Measurements from ENCODE around the gene TRIM14. TPM values are rescaled to one million over a fixed set of nuclear protein-coding genes. Genes with fewer than 3 reads are reported as not detected.

The TRIM14 gene
- total and polyA plus RNA-seq, 2 of the 13 experiments (the other 11 are each of a cell fraction or from before 2014, with no cell fraction given): 9.2 to 13.0 TPM

- TF ChIP-seq STAG1 (CRISPR knock-in tag; IDR thresholded peaks at IDR 0.05): 0 out of 2 replicates have a peak, but pooled peaks have one; percentile 9
- no peak for TF ChIP-seq JUND (CRISPR knock-in tag; IDR thresholded peaks at IDR 0.05)
- no peak for TF ChIP-seq MLLT10 (CRISPR knock-in tag; IDR thresholded peaks at IDR 0.05)
- no peak for TF ChIP-seq ZFP90 (CRISPR knock-in tag; IDR thresholded peaks at IDR 0.05; ENCODE audit: borderline replicate concordance)
- TF ChIP-seq, protein P1, sequence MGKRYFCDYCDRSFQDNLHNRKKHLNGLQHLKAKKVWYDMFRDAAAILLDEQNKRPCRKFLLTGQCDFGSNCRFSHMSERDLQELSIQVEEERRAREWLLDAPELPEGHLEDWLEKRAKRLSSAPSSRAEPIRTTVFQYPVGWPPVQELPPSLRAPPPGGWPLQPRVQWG (CRISPR knock-in tag; IDR thresholded peaks at IDR 0.05; ENCODE audit: borderline replicate concordance, low read depth): no peak
- TF ChIP-seq CEBPG (CRISPR knock-in tag; IDR thresholded peaks at IDR 0.05): peak; percentile 23; the same call in 1 of the 2 replicates
- 0 out of 2 replicates have a peak, but pooled peaks have one; percentile 27 for TF ChIP-seq ZSCAN31 (CRISPR knock-in tag; IDR thresholded peaks at IDR 0.05; ENCODE audit: low read depth)
- no peak for TF ChIP-seq MAZ (IDR thresholded peaks at IDR 0.05; ENCODE audit: borderline replicate concordance, low read depth, low read length)
- no peak for TF ChIP-seq MAZ (CRISPR knock-in tag; IDR thresholded peaks at IDR 0.05; ENCODE audit: low read depth)
- TF ChIP-seq SMYD3 (CRISPR knock-in tag; IDR thresholded peaks at IDR 0.05): no peak
- 0 out of 2 replicates have a peak, but pooled peaks have one; percentile 19 for TF ChIP-seq RXRB (CRISPR knock-in tag; IDR thresholded peaks at IDR 0.05; ENCODE audit: borderline replicate concordance)
- no peak for TF ChIP-seq GTF3A (CRISPR knock-in tag; conservative IDR thresholded peaks at IDR 0.05)
- no peak for TF ChIP-seq ZNF335 (CRISPR knock-in tag; IDR thresholded peaks at IDR 0.05)
- TF ChIP-seq NFKBIZ (CRISPR knock-in tag; IDR thresholded peaks at IDR 0.05): no peak
- no peak for TF ChIP-seq DPF2 (CRISPR knock-in tag; IDR thresholded peaks at IDR 0.05; ENCODE audit: borderline replicate concordance, low read depth)
- no peak for TF ChIP-seq NR0B2 (CRISPR knock-in tag; IDR thresholded peaks at IDR 0.05)
- TF ChIP-seq ZBTB46 (CRISPR knock-in tag; IDR thresholded peaks at IDR 0.05; ENCODE audit: borderline replicate concordance): no peak
- TF ChIP-seq CBFB (CRISPR knock-in tag; IDR thresholded peaks at IDR 0.05): no peak
- no peak for TF ChIP-seq ZNF639 (CRISPR knock-in tag; conservative IDR thresholded peaks at IDR 0.05)
- no peak for TF ChIP-seq ZEB1 (IDR thresholded peaks at IDR 0.05; ENCODE audit: insufficient replicate concordance, low read depth)
- no peak for TF ChIP-seq KDM3A (CRISPR knock-in tag; IDR thresholded peaks at IDR 0.05; ENCODE audit: low read depth)
- no peak for TF ChIP-seq HMGXB3 (CRISPR knock-in tag; IDR thresholded peaks at IDR 0.05; ENCODE audit: borderline replicate concordance)
Observed at GRCh38 chr9:98142182-98142907, 23.3 kb upstream of the TRIM14 start (continued).

All from HepG2 (cell line).